22Rv1 (cell line): ENCODE measurements around the gene FAIM.

Source experiments
- ZFX ChIP-seq: fragments of 450-650 bp; IDR thresholded peaks from 2 replicates; pipeline ENCODE4 v1.6.1; 2017; ENCODE audit warnings: antibody characterized with exemption, borderline replicate concordance
- TF ChIP-seq, protein P1 (sequence below): fragments of 450-650 bp; IDR thresholded peaks from 2 replicates; pipeline ENCODE4 v1.5.1; 2017; ENCODE audit warnings: mild to moderate bottlenecking

DNA sequence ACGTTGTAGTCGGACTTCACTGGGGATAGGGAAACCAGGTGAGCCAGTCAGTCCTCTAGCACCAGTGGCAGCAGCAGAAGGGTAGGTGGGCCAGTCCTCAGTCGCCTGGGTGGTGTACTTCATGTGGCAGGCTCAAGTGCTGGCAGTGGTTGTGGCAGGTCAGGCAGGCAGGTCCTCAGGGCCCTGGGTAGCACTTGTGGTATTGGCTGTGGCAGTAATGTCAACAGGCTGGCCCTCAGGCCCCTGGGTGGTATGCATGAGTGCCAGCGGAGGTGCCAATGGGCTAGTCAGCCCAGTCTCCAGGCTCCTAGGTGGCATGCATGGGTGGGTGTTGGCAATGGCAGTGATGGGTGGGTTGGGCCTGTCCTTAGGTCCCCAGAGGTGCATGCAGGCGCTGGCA lies 40.6 kb downstream of the FAIM start:
- TF ChIP-seq, protein P1, sequence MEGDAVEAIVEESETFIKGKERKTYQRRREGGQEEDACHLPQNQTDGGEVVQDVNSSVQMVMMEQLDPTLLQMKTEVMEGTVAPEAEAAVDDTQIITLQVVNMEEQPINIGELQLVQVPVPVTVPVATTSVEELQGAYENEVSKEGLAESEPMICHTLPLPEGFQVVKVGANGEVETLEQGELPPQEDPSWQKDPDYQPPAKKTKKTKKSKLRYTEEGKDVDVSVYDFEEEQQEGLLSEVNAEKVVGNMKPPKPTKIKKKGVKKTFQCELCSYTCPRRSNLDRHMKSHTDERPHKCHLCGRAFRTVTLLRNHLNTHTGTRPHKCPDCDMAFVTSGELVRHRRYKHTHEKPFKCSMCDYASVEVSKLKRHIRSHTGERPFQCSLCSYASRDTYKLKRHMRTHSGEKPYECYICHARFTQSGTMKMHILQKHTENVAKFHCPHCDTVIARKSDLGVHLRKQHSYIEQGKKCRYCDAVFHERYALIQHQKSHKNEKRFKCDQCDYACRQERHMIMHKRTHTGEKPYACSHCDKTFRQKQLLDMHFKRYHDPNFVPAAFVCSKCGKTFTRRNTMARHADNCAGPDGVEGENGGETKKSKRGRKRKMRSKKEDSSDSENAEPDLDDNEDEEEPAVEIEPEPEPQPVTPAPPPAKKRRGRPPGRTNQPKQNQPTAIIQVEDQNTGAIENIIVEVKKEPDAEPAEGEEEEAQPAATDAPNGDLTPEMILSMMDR = no peak
- TF ChIP-seq ZFX = no peak
